GM12878 (cell line): ENCODE measurements around the gene ERVFRD-1. TPM values are rescaled to one million over a fixed set of nuclear protein-coding genes. Genes with fewer than 3 reads are reported as not detected.

Source experiments
- ATAC-seq: fragments of 200-7000 bp; cut with Tn5 transposase; 3 replicates; pipeline ENCODE4 v1.9.1; 2020; ENCODE audit warnings: mild to moderate bottlenecking, moderate library complexity
- BruUV-seq: library from RNA; stranded (reverse); fragments of 400-500 nt; replicated peaks from 2 replicates; lab custom pipeline; 2021; lab: Mats Ljungman, UMichigan
- CTCF ChIA-PET: fragments of 300-600 bp; sonication (Branson Sonifier 250); formaldehyde crosslinking; extraction: SDS; loops from one replicate; lab custom pipeline; 2021; ENCODE audit warnings: inconsistent platforms; lab: Yijun Ruan, JAX
- POLR2A ChIA-PET: fragments of 350-600 bp; formaldehyde crosslinking; extraction: SDS; loops from one replicate; lab custom pipeline; 2021; ENCODE audit warnings: inconsistent platforms; lab: Charles Lee
- RAD21 ChIA-PET: fragments of 300-600 bp; sonication (Branson Sonifier 250); formaldehyde crosslinking; loops from one replicate; lab custom pipeline; 2023; ENCODE audit warnings: antibody characterized with exemption; ENCODE audit not compliant: unreplicated experiment; lab: Charles Lee
- SMC1A ChIA-PET: fragments of 300-600 bp; sonication (Branson Sonifier 250); formaldehyde crosslinking; loops from one replicate; lab custom pipeline; 2023; ENCODE audit not compliant: unreplicated experiment, uncharacterized antibody; lab: Charles Lee
- DNase-seq: peaks from one replicate; pipeline ENCODE4 v3.0.0-alpha.2; 2011; ENCODE audit warnings: low read depth, low spot score
- FAIRE-seq: peaks from 3 replicates; lab custom pipeline; 2011; peaks lifted over from hg19 to GRCh38; lab: Jason Lieb, UNC
- H2AFZ ChIP-seq: 2 replicates; pipeline ENCODE4 v1.6.0; 2011; ENCODE audit warnings: low read depth, low read length, control low read depth; ENCODE audit not compliant: control insufficient read depth
- H3K27ac ChIP-seq: 2 replicates; pipeline ENCODE4 v1.5.1; 2011; ENCODE audit warnings: control low read depth; ENCODE audit not compliant: control insufficient read depth, insufficient read depth
- H3K27me3 ChIP-seq, 2 experiments: replicated peaks in 1 of 2; 2 replicates each; pipeline versions ENCODE4 v1.6.0 to v1.6.1; 2011; ENCODE audit warnings: low read length in 1 of 2; ENCODE audit not compliant: control insufficient read depth in 2 of 2, insufficient read depth in 2 of 2
- H3K36me3 ChIP-seq, 2 experiments: 2 replicates each; pipeline ENCODE4 v1.5.1; 2011; ENCODE audit warnings: low read length in 1 of 2; ENCODE audit not compliant: control insufficient read depth in 2 of 2, insufficient read depth in 2 of 2
- H3K4me1 ChIP-seq: 2 replicates; pipeline ENCODE4 v1.6.1; 2011; ENCODE audit warnings: mild to moderate bottlenecking, low read length, moderate library complexity, mixed read lengths; ENCODE audit not compliant: control insufficient read depth, insufficient read depth
- H3K4me2 ChIP-seq: 2 replicates; pipeline ENCODE4 v1.6.0; 2011; ENCODE audit warnings: control low read depth; ENCODE audit not compliant: control insufficient read depth, insufficient read depth
- H3K4me3 ChIP-seq: fragments of 200-600 bp; sonication (generic); 2 replicates; pipeline ENCODE4 v1.5.1; 2016
- H3K79me2 ChIP-seq: 2 replicates; pipeline ENCODE4 v1.6.0; 2011; ENCODE audit warnings: low read length; ENCODE audit not compliant: control insufficient read depth, insufficient read depth
- H3K9ac ChIP-seq: 2 replicates; pipeline ENCODE4 v1.8.0; 2011; ENCODE audit warnings: low read length, control low read depth, mixed read lengths; ENCODE audit not compliant: control insufficient read depth, insufficient read depth
- H3K9me3 ChIP-seq: replicated peaks from 3 replicates; pipeline ENCODE4 v1.5.1; 2011; ENCODE audit warnings: mild to moderate bottlenecking, low read length; ENCODE audit not compliant: control insufficient read depth, insufficient read depth
- H4K20me1 ChIP-seq: 2 replicates; pipeline ENCODE4 v1.6.0; 2011; ENCODE audit not compliant: control insufficient read depth, insufficient read depth
- ATF2 ChIP-seq: IDR thresholded peaks from 2 replicates; pipeline ENCODE4 v1.6.1; 2012; ENCODE audit warnings: low read length, inconsistent platforms
- HSF1 ChIP-seq: fragments of 150-350 bp; IDR thresholded peaks from 2 replicates; pipeline ENCODE4 v1.6.1; 2014; ENCODE audit warnings: mild to moderate bottlenecking, low read depth, low read length
- IKZF1 ChIP-seq: fragments of 450-650 bp; conservative IDR thresholded peaks from 2 replicates; pipeline ENCODE4 v1.6.1; 2017; ENCODE audit warnings: antibody characterized with exemption, mild to moderate bottlenecking
- NFYA ChIP-seq: IDR thresholded peaks from 2 replicates; pipeline ENCODE4 v1.6.1; 2011; ENCODE audit warnings: low read depth, mild to moderate bottlenecking, low read length, improper control_type of control experiment, borderline replicate concordance
- RCOR1 ChIP-seq: conservative IDR thresholded peaks from 2 replicates; pipeline ENCODE4 v1.6.1; 2012; ENCODE audit warnings: low read depth, low read length, improper control_type of control experiment
- SMAD5 ChIP-seq: IDR thresholded peaks from 2 replicates; pipeline ENCODE4 v1.6.1; 2016; ENCODE audit warnings: antibody characterized with exemption, low read depth
- SPI1 ChIP-seq: IDR thresholded peaks from 2 replicates; pipeline ENCODE4 v1.6.1; 2011; ENCODE audit warnings: low read depth, mild to moderate bottlenecking, low read length, moderate library complexity, borderline replicate concordance; ENCODE audit not compliant: insufficient read depth
- YY1 ChIP-seq: IDR thresholded peaks from 2 replicates; pipeline ENCODE4 v1.6.1; 2011; ENCODE audit warnings: low read depth, mild to moderate bottlenecking, low read length
- ZNF384 ChIP-seq: IDR thresholded peaks from 2 replicates; pipeline ENCODE4 v1.6.1; 2012; ENCODE audit warnings: low read depth, mild to moderate bottlenecking, low read length, improper control_type of control experiment, borderline replicate concordance
- WGBS: methylation state at CpG from one replicate; pipeline ENCODE4 v1.1.6; 2016; ENCODE audit warnings: low lambda C conversion rate; ENCODE audit not compliant: insufficient replicate concordance, insufficient coverage; ENCODE audit errors: missing lambda C conversion rate; 5-methylcytosine and 5-hydroxymethylcytosine counted together
- in situ Hi-C: fragments of 300-500 bp; cut with MboI; formaldehyde crosslinking; loops from 9 replicates; pipeline ENCODE4 v1.14.3; 2018; ENCODE audit warnings: mixed read lengths
- intact Hi-C: fragments of 100-400 bp; cut with micrococcal nuclease; formaldehyde crosslinking; loops from one replicate; pipeline ENCODE4 v1.14.2; 2022; ENCODE audit not compliant: unreplicated experiment
- polyA plus RNA-seq, 11 experiments: library from polyadenylated mRNA; depleted of rRNA in 4 of 11; unstranded in 6 of 11; stranded (reverse) in 5 of 11; fragments of >200 nt; fragmentation: Nextera tagmentation in 4 of 11; fragmentation: Illumina TruSeq in 1 of 11; extraction: Ambion mirVana in 4 of 11; extraction: Trizol in 1 of 11; gene quantifications; 1 replicate in 1 of 11; 2 replicates in 10 of 11; pipeline versions ENCODE4 v1.2.1 to v1.2.3, GENCODE V29; 2011 to 2016; ENCODE audit warnings: inconsistent platforms in 2 of 11, missing spikeins in 2 of 11, low read depth in 1 of 11
- total RNA-seq, 4 experiments: library from RNA; depleted of rRNA in 3 of 4; stranded (reverse); fragments of >200 nt in 3 of 4; fragmentation: Illumina TruSeq in 1 of 4; extraction: Trizol in 1 of 4; gene quantifications; 2 replicates each; pipeline versions ENCODE4 v1.2.1 to v1.2.3, GENCODE V29; 2013 to 2021

ERVFRD-1 gene
- total and polyA plus RNA-seq, 10 of the 15 experiments (the other 5 are each of a cell fraction or from before 2014, with no cell fraction given), result 0.03 to 0.11 (median 0.07) TPM; not detected in 7

GRCh38 chr6:11142296-11143027 lies 30.9 kb upstream of the ERVFRD-1 start:
- 100% methylated on average over 7 of the region's 8 CpGs for WGBS
- FAIRE-seq, result no peak

More at GRCh38 chr6:11142296-11143027, 30.9 kb upstream of the ERVFRD-1 start:
- ChIA-PET SMC1A (interaction anchor here (0.6 to 14.1 kb wide), 8 partner anchors 14 to 436 kb away, joined by 3 to 208 read pairs (median 8); no protein-coding TSS in a partner anchor), POLR2A (no interaction called here), RAD21 (interaction anchor here (0.7 to 4.0 kb wide), 5 partner anchors 11 to 433 kb away, joined by 3 to 98 read pairs (median 6); no protein-coding TSS in a partner anchor), CTCF (interaction anchor here (0.6 to 5.3 kb wide), 7 partner anchors 12 to 432 kb away, joined by 3 to 152 read pairs (median 4); no protein-coding TSS in a partner anchor)
- BruUV-seq, result no TSS peak
- Histone ChIP-seq H4K20me1 (no peaks in the 10 kb centered on the region), H2AFZ (no peak overlapping the region), H3K9me3 (no peaks in the 10 kb centered on the region), H3K27me3 (no peaks in the 10 kb centered on the region), H3K4me1 (peaks cover 8% of the 10 kb centered on the region; the same call in 1 of the 2 replicates), H3K4me3 (no peak overlapping the region), H3K4me2 (no peak overlapping the region), H3K36me3 (no peaks in the 10 kb centered on the region), H3K79me2 (no peaks in the 10 kb centered on the region), H3K27ac (no peak overlapping the region), H3K9ac (no peak overlapping the region)
- DNase-seq, result no peak
- in situ Hi-C loops, result loop anchor here (5.0 to 10.0 kb wide), 2 partner anchors 355 to 432 kb away; no protein-coding TSS in a partner anchor
- intact Hi-C loops, result loop anchor here (5.0 kb wide), 2 partner anchors 180 to 190 kb away; no protein-coding TSS in a partner anchor
- ATAC-seq, result no peak
- TF ChIP-seq YY1, result no peak
- no peak for TF ChIP-seq NFYA
- no peak for TF ChIP-seq ATF2
- TF ChIP-seq SPI1, result peak; percentile 51; the same call in 1 of the 2 replicates
- no peak for TF ChIP-seq RCOR1
- no peak for TF ChIP-seq HSF1
- TF ChIP-seq ZNF384, result no peak
- TF ChIP-seq SMAD5, result no peak
- 0 out of 2 replicates have a peak, but pooled peaks have one; percentile 30 for TF ChIP-seq IKZF1
